ENCODE data around the gene PRR14L.

GRCh38 chr22:31773416-31773815 is 23.5 kb upstream of the PRR14L start:
- TF ChIP-seq EP300 (conservative IDR thresholded peaks at IDR 0.05; ENCODE audit: poor library complexity, severe bottlenecking) (no peak), CTCF (IDR thresholded peaks at IDR 0.05; ENCODE audit: poor library complexity, severe bottlenecking) (no peak)

Data from neural cell (in vitro differentiated cells).